VCaP (cell line): ENCODE results near the gene TMEM150A.

Source experiments
- H3K27ac ChIP-seq: fragments of 450-650 bp; 2 replicates; pipeline ENCODE4 v1.5.1; 2017
- TF ChIP-seq, protein P1 (sequence below): fragments of 450-650 bp; conservative IDR thresholded peaks from 2 replicates; pipeline ENCODE4 v1.5.1; 2017; ENCODE audit warnings: mild to moderate bottlenecking, moderate library complexity

Gene TMEM150A

DNA sequence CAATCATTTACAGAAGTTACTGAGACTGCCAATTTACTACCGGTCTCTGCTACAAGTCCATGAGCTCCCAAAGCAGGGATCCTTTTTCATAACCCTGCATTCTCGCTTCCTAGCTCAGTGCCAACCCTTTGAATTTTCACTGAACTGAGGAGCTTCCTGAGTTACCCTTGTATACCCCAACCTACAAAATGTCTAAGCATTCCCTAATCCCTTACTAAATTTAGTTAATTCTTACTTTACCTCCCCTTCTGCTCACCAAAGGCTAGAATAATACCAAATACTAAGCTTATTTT, 53.9 kb downstream of the TMEM150A start:
- peak overlapping the region; percentile 52 for H3K27ac ChIP-seq
- TF ChIP-seq, protein P1, sequence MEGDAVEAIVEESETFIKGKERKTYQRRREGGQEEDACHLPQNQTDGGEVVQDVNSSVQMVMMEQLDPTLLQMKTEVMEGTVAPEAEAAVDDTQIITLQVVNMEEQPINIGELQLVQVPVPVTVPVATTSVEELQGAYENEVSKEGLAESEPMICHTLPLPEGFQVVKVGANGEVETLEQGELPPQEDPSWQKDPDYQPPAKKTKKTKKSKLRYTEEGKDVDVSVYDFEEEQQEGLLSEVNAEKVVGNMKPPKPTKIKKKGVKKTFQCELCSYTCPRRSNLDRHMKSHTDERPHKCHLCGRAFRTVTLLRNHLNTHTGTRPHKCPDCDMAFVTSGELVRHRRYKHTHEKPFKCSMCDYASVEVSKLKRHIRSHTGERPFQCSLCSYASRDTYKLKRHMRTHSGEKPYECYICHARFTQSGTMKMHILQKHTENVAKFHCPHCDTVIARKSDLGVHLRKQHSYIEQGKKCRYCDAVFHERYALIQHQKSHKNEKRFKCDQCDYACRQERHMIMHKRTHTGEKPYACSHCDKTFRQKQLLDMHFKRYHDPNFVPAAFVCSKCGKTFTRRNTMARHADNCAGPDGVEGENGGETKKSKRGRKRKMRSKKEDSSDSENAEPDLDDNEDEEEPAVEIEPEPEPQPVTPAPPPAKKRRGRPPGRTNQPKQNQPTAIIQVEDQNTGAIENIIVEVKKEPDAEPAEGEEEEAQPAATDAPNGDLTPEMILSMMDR = no peak
